Smooth muscle cell (in vitro differentiated cells): ENCODE measurements around the gene CHCHD6. TPM values are rescaled to one million over a fixed set of nuclear protein-coding genes. Genes with fewer than 3 reads are reported as not detected.

Experiments used
- DNase-seq: peaks from one replicate; lab custom pipeline; 2025; ENCODE audit not compliant: unreplicated experiment; lab: John Stamatoyannopoulos, UW
- H2AFZ ChIP-seq: fragments of 200-600 bp; sonication (generic); 2 replicates; pipeline ENCODE4 v1.6.0; 2016; ENCODE audit warnings: antibody characterized with exemption, low read depth, mild to moderate bottlenecking
- H3F3A ChIP-seq: fragments of 200-600 bp; sonication (generic); 2 replicates; pipeline ENCODE4 v1.6.0; 2017; ENCODE audit warnings: antibody characterized with exemption, low read depth
- H3K27ac ChIP-seq: fragments of 200-600 bp; sonication (generic); 2 replicates; pipeline ENCODE4 v1.5.1; 2016; ENCODE audit warnings: low read depth, mild to moderate bottlenecking
- H3K27me3 ChIP-seq: fragments of 200-600 bp; sonication (generic); 2 replicates; pipeline ENCODE4 v1.6.1; 2016; ENCODE audit warnings: low read depth, mild to moderate bottlenecking
- H3K36me3 ChIP-seq: fragments of 200-600 bp; sonication (generic); 2 replicates; pipeline ENCODE4 v1.5.1; 2016; ENCODE audit warnings: low read depth
- H3K4me1 ChIP-seq: fragments of 200-600 bp; sonication (generic); 2 replicates; pipeline ENCODE4 v1.5.1; 2016; ENCODE audit warnings: low read depth
- H3K4me2 ChIP-seq: fragments of 200-600 bp; sonication (generic); 2 replicates; pipeline ENCODE4 v1.6.0; 2016; ENCODE audit warnings: mild to moderate bottlenecking
- H3K4me3 ChIP-seq: fragments of 200-600 bp; sonication (generic); 2 replicates; pipeline ENCODE4 v1.5.1; 2016; ENCODE audit warnings: mild to moderate bottlenecking
- H3K79me2 ChIP-seq: fragments of 200-600 bp; sonication (generic); 2 replicates; pipeline ENCODE4 v1.6.0; 2016; ENCODE audit warnings: low read depth, mild to moderate bottlenecking
- H3K9ac ChIP-seq: fragments of 200-600 bp; sonication (generic); 2 replicates; pipeline ENCODE4 v1.6.0; 2016; ENCODE audit warnings: low read depth
- H3K9me3 ChIP-seq: fragments of 200-600 bp; sonication (generic); replicated peaks from 2 replicates; pipeline ENCODE4 v1.5.1; 2016; ENCODE audit warnings: low read depth
- H4K20me1 ChIP-seq: fragments of 200-600 bp; sonication (generic); 2 replicates; pipeline ENCODE4 v1.6.0; 2016; ENCODE audit warnings: low read depth
- WGBS: methylation state at CpG from one replicate; pipeline ENCODE4 v1.1.7; 2016; ENCODE audit warnings: low lambda C conversion rate; 5-methylcytosine and 5-hydroxymethylcytosine counted together
- polyA plus RNA-seq: library from polyadenylated mRNA; unstranded; fragments of >200 nt; fragmentation: Nextera tagmentation; extraction: Ambion mirVana; gene quantifications from 2 replicates; pipeline ENCODE4 v1.2.1, GENCODE V29; 2016
- total RNA-seq: library from RNA; depleted of rRNA; stranded (reverse); fragments of >200 nt; gene quantifications from 2 replicates; pipeline ENCODE4 v1.2.3, GENCODE V29; 2014
- TF ChIP-seq, protein P1 (sequence below): fragments of 200-600 bp; sonication (generic); IDR thresholded peaks from 2 replicates; pipeline ENCODE4 v1.5.1; 2017; ENCODE audit warnings: borderline replicate concordance, mild to moderate bottlenecking, antibody characterized with exemption; ENCODE audit not compliant: insufficient read depth, poor library complexity, severe bottlenecking

The CHCHD6 gene
- total and polyA plus RNA-seq, 2 experiments from 2014 or later = 6.7 to 27.2 TPM

DNA sequence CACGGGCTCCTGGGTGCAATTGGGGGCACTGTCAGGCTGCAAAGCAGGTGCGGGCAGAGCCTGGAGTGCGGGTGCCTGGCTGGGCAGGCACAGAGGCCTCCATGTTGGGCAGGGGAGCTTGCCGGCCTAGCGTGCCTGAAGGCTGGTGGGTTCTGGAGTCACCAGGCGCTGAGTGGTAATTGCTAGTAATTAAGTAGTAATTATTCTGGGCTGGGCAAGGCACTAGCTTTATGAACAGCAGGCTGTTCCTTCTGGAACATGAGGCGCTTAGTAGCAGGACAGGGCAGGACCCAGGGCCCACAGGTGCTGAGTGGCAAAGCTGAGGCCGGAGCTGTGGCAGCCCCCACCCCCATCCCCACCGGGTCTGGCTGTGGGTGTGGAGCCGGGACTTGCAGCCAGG is 304.2 kb downstream of the CHCHD6 start:
- Histone ChIP-seq H3K79me2 (peaks cover 7% of the 10 kb centered on the region), H2AFZ (no peak overlapping the region), H3K36me3 (no peaks in the 10 kb centered on the region), H3K9me3 (no peaks in the 10 kb centered on the region), H3K27me3 (no peaks in the 10 kb centered on the region), H3K4me3 (no peak overlapping the region), H3K9ac (no peak overlapping the region), H3F3A (no peaks in the 10 kb centered on the region), H3K27ac (no peak overlapping the region), H4K20me1 (peaks cover 48% of the 10 kb centered on the region), H3K4me2 (no peak overlapping the region), H3K4me1 (no peaks in the 10 kb centered on the region)
- WGBS = 90% methylated on average over 10 of the region's 10 CpGs
- TF ChIP-seq, protein P1, sequence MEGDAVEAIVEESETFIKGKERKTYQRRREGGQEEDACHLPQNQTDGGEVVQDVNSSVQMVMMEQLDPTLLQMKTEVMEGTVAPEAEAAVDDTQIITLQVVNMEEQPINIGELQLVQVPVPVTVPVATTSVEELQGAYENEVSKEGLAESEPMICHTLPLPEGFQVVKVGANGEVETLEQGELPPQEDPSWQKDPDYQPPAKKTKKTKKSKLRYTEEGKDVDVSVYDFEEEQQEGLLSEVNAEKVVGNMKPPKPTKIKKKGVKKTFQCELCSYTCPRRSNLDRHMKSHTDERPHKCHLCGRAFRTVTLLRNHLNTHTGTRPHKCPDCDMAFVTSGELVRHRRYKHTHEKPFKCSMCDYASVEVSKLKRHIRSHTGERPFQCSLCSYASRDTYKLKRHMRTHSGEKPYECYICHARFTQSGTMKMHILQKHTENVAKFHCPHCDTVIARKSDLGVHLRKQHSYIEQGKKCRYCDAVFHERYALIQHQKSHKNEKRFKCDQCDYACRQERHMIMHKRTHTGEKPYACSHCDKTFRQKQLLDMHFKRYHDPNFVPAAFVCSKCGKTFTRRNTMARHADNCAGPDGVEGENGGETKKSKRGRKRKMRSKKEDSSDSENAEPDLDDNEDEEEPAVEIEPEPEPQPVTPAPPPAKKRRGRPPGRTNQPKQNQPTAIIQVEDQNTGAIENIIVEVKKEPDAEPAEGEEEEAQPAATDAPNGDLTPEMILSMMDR = no peak
- DNase-seq = no peak

DNA sequence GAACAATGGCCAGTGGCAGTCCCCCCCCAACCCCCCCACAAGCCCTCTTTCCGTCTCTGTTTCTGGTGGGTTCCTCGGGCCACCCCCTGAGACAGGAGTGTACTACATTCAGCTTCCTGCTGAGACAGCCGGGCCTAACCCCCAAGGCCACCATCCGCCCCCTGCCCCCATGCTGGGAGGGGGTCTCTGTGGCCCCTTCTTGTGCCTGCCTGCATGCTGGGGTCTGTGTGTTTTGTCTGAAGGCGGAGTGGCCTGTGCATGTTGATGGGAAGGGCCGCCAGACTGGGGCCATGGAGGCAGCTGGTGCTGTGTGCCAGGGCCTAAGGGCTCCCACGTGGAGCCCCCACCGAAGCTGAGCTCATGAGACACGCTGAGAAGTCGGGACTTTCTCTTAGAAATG is 305.5 kb downstream of the CHCHD6 start:
- H3K4me3 ChIP-seq = no peak overlapping the region
- no peak overlapping the region for H3K9ac ChIP-seq
- H3K27me3 ChIP-seq = no peaks in the 10 kb centered on the region
- peak overlapping the region; percentile 7 for H3K27ac ChIP-seq
- peaks cover 48% of the 10 kb centered on the region for H4K20me1 ChIP-seq
- no peaks in the 10 kb centered on the region for H3K79me2 ChIP-seq
- no peaks in the 10 kb centered on the region for H3K36me3 ChIP-seq
- H3F3A ChIP-seq = no peaks in the 10 kb centered on the region
- H3K4me2 ChIP-seq = no peak overlapping the region
- no peak for DNase-seq
- H2AFZ ChIP-seq = no peak overlapping the region
- TF ChIP-seq, protein P1 = no peak
- WGBS = 77% methylated on average over 10 of the region's 10 CpGs
- no peaks in the 10 kb centered on the region for H3K4me1 ChIP-seq
- H3K9me3 ChIP-seq = no peaks in the 10 kb centered on the region

Other genes with a start within 250 kb of the CHCHD6 start
- 18.8 and 20.4 TPM in 2 replicates for gene ZXDC, start 228.3 kb upstream of the CHCHD6 start, total RNA-seq
- gene ZXDC, start 228.3 kb upstream of the CHCHD6 start, polyA plus RNA-seq = 9.2 and 16.2 TPM in 2 replicates
- gene UROC1, start 186.5 kb upstream of the CHCHD6 start, total RNA-seq = not detected in 2 replicates
- not detected in 2 replicates for gene UROC1, start 186.5 kb upstream of the CHCHD6 start, polyA plus RNA-seq
- gene CHST13, start 180.1 kb upstream of the CHCHD6 start, total RNA-seq = not detected in 2 replicates
- gene CHST13, start 180.1 kb upstream of the CHCHD6 start, polyA plus RNA-seq = not detected in 2 replicates
- gene C3orf22, start 145.3 kb upstream of the CHCHD6 start, total RNA-seq = not detected in 2 replicates
- gene C3orf22, start 145.3 kb upstream of the CHCHD6 start, polyA plus RNA-seq = not detected in 2 replicates
- gene TXNRD3, start 49.1 kb upstream of the CHCHD6 start, total RNA-seq = 13.7 and 14.8 TPM in 2 replicates
- gene TXNRD3, start 49.1 kb upstream of the CHCHD6 start, polyA plus RNA-seq = 19.2 and 27.2 TPM in 2 replicates